CD4-positive, alpha-beta T cell (primary cell): ENCODE measurements around the gene ENAH. TPM values are rescaled to one million over a fixed set of nuclear protein-coding genes. Genes with fewer than 3 reads are reported as not detected.

Source experiments
- ATAC-seq: fragments of 200-7000 bp; cut with Tn5 transposase; one replicate; pipeline ENCODE4 v1.10.0; 2022; ENCODE audit warnings: mild to moderate bottlenecking; ENCODE audit not compliant: poor library complexity
- CTCF ChIA-PET: fragments of 350-600 bp; sonication (Branson Sonifier 250); formaldehyde crosslinking; loops from one replicate; lab custom pipeline; 2021; ENCODE audit warnings: antibody characterized with exemption, inconsistent platforms; lab: Charles Lee
- POLR2A ChIA-PET: fragments of 350-600 bp; sonication (Branson Sonifier 250); formaldehyde crosslinking; loops from one replicate; lab custom pipeline; 2021; ENCODE audit warnings: antibody characterized with exemption, inconsistent platforms; lab: Charles Lee
- DNase-seq, 14 experiments: peaks; one replicate each; pipeline ENCODE4 v3.0.0-alpha.2; 2013 to 2020; ENCODE audit warnings: mixed read lengths in 2 of 14
- H3K27ac ChIP-seq, 2 donors: one replicate each; pipeline versions ENCODE4 v1.5.1 to v1.7.0; 2013; ENCODE audit warnings: low read length in 2 of 2, low read depth in 1 of 2, mild to moderate bottlenecking in 1 of 2
- H3K27me3 ChIP-seq, 2 experiments: 1 replicate in 1 of 2; 2 replicates in 1 of 2; pipeline versions ENCODE4 v1.6.1 to v1.7.0; 2013; ENCODE audit warnings: low read length in 2 of 2, control low read depth in 1 of 2, mild to moderate bottlenecking in 1 of 2, moderate library complexity in 1 of 2; ENCODE audit not compliant: insufficient read depth in 2 of 2, control insufficient read depth in 1 of 2
- H3K36me3 ChIP-seq: one replicate; pipeline ENCODE4 v1.6.1; 2013; ENCODE audit warnings: low read length, control low read depth; ENCODE audit not compliant: insufficient read depth
- H3K4me1 ChIP-seq: one replicate; pipeline ENCODE4 v1.6.1; 2013; ENCODE audit warnings: low read length, control low read depth; ENCODE audit not compliant: insufficient read depth
- H3K4me3 ChIP-seq: one replicate; pipeline ENCODE4 v1.5.1; 2013; ENCODE audit warnings: mild to moderate bottlenecking, low read length, moderate library complexity
- H3K9me3 ChIP-seq, 2 experiments: 1 replicate in 1 of 2; 2 replicates in 1 of 2; pipeline versions ENCODE4 v1.6.1 to v1.7.0; 2013; ENCODE audit warnings: low read length in 2 of 2, mild to moderate bottlenecking in 2 of 2, control low read depth in 1 of 2, moderate library complexity in 1 of 2; ENCODE audit not compliant: control insufficient read depth in 1 of 2, insufficient read depth in 1 of 2
- H3K27ac Mint-ChIP-seq: one replicate; pipeline ENCODE4 v1.8.0; 2020; ENCODE audit warnings: mixed read lengths
- H3K27me3 Mint-ChIP-seq: one replicate; pipeline ENCODE4 v1.8.0; 2021; ENCODE audit warnings: mixed read lengths
- H3K36me3 Mint-ChIP-seq: one replicate; pipeline ENCODE4 v1.8.0; 2021; ENCODE audit warnings: low read depth, mixed read lengths
- H3K4me1 Mint-ChIP-seq: one replicate; pipeline ENCODE4 v1.8.0; 2021; ENCODE audit warnings: low read depth, mixed read lengths
- H3K4me3 Mint-ChIP-seq: one replicate; pipeline ENCODE4 v1.8.0; 2020; ENCODE audit warnings: mild to moderate bottlenecking, mixed read lengths
- H3K9me3 Mint-ChIP-seq: one replicate; pipeline ENCODE4 v1.8.0; 2020; ENCODE audit warnings: mixed read lengths
- CTCF ChIP-seq: fragments of 200-600 bp; IDR thresholded peaks from one replicate; pipeline ENCODE4 v1.8.0; 2022; ENCODE audit warnings: antibody characterized with exemption, mild to moderate bottlenecking
- intact Hi-C, 2 experiments: fragments of 100-400 bp; cut with DNase I in 1 of 2; cut with micrococcal nuclease in 1 of 2; formaldehyde crosslinking; loops; one replicate each; pipeline versions ENCODE4 v1.15.1 to v1.9.0; 2023 to 2025; cut with DNase I, micrococcal nuclease
- total RNA-seq, 174 experiments: library from RNA in 2 of 174; stranded (reverse) in 2 of 174; gene quantifications; one replicate each; pipeline ENCODE4 v1.2.3 and lab custom pipeline; 2021 to 2026

ENAH gene
- total RNA-seq, 2 experiments from 2014 or later, result not detected

- Histone ChIP-seq H3K27ac (no peak overlapping the region), H3K4me1 (no peaks in the 10 kb centered on the region), H3K36me3 (no peaks in the 10 kb centered on the region), H3K27me3 (no peaks in the 10 kb centered on the region), H3K4me3 (no peak overlapping the region), H3K9me3 (peaks cover 0 to 7% of the 10 kb centered on the region in 2 experiments)
- ChIA-PET POLR2A (no interaction called here), CTCF (no interaction called here)
- H3K4me3 Mint-ChIP-seq, result no peak overlapping the region
- no peaks in the 10 kb centered on the region for H3K4me1 Mint-ChIP-seq
- no peak overlapping the region for H3K27ac Mint-ChIP-seq
- H3K9me3 Mint-ChIP-seq, result no peaks in the 10 kb centered on the region
- H3K27me3 Mint-ChIP-seq, result peaks cover 4% of the 10 kb centered on the region
- intact Hi-C loops, result no loop called here
- no peak for DNase-seq
- no peak for ATAC-seq
- no peaks in the 10 kb centered on the region for H3K36me3 Mint-ChIP-seq
- TF ChIP-seq CTCF, result no peak
Observed at GRCh38 chr1:225611537-225612223, 41.2 kb downstream of the ENAH start.

GRCh38 chr1:225610539-225610938 is 42.4 kb downstream of the ENAH start:
- DNase-seq (no peak), ATAC-seq (no peak)
- ChIA-PET CTCF (no interaction called here), POLR2A (interaction anchor here (0.6 kb wide), 1 partner anchor 333 kb away, joined by 3 read pairs; no protein-coding TSS in a partner anchor)
- peaks cover 0 to 7% of the 10 kb centered on the region in 2 experiments for H3K9me3 ChIP-seq
- no peak overlapping the region for H3K4me3 ChIP-seq
- no peak overlapping the region for H3K27ac ChIP-seq
- intact Hi-C loops, result no loop called here
- Mint-ChIP-seq H3K4me3 (no peak overlapping the region), H3K4me1 (no peaks in the 10 kb centered on the region), H3K27me3 (peaks cover 4% of the 10 kb centered on the region), H3K36me3 (no peaks in the 10 kb centered on the region), H3K27ac (no peak overlapping the region), H3K9me3 (no peaks in the 10 kb centered on the region)
- H3K27me3 ChIP-seq, result no peaks in the 10 kb centered on the region
- no peaks in the 10 kb centered on the region for H3K36me3 ChIP-seq
- H3K4me1 ChIP-seq, result no peaks in the 10 kb centered on the region
- no peak for TF ChIP-seq CTCF

- H3K4me1 ChIP-seq, result no peaks in the 10 kb centered on the region
- H3K36me3 ChIP-seq, result no peaks in the 10 kb centered on the region
- Mint-ChIP-seq H3K4me1 (no peaks in the 10 kb centered on the region), H3K4me3 (no peak overlapping the region), H3K27ac (no peak overlapping the region), H3K9me3 (no peaks in the 10 kb centered on the region), H3K27me3 (no peaks in the 10 kb centered on the region), H3K36me3 (no peaks in the 10 kb centered on the region)
- no peaks in the 10 kb centered on the region for H3K9me3 ChIP-seq
- ChIA-PET CTCF (no interaction called here), POLR2A (no interaction called here)
- TF ChIP-seq CTCF, result no peak
- H3K27me3 ChIP-seq, result no peaks in the 10 kb centered on the region
- H3K27ac ChIP-seq, result no peak overlapping the region
- intact Hi-C loops, result no loop called here
- no peak overlapping the region for H3K4me3 ChIP-seq
- ATAC-seq (no peak), DNase-seq (no peak)
Observed at GRCh38 chr1:225608014-225608796, 44.7 kb downstream of the ENAH start.
